ENCODE data around the gene C1QTNF6.
"Not testable (repeated sequence)": the region's sequence is repeated elsewhere in the genome, so short reads cannot be mapped to it uniquely, and the experiment has no call there.

C1QTNF6 gene

GRCh38 chr22:37176464-37177061 lies 11.5 kb downstream of the C1QTNF6 start:
- no peak for DNase-seq (ENCODE audit: low read depth)

GRCh38 chr22:37175414-37176281 lies 12.4 kb downstream of the C1QTNF6 start:
- no peak for DNase-seq (ENCODE audit: low read depth)

- DNase-seq (ENCODE audit: low read depth): no peak
Observed at GRCh38 chr22:37174964-37175363, 13.1 kb downstream of the C1QTNF6 start.

GRCh38 chr22:37173709-37174108 lies 14.3 kb downstream of the C1QTNF6 start:
- DNase-seq (ENCODE audit: low read depth): no peak

- DNase-seq (ENCODE audit: low read depth): no peak
Observed at GRCh38 chr22:37172266-37173245, 15.5 kb downstream of the C1QTNF6 start.

GRCh38 chr22:37171662-37172061 lies 16.4 kb downstream of the C1QTNF6 start:
- no peak for DNase-seq (ENCODE audit: low read depth)

- not testable (repeated sequence) for DNase-seq (ENCODE audit: low read depth)
Observed at GRCh38 chr22:37170689-37171405, 17.2 kb downstream of the C1QTNF6 start.

GRCh38 chr22:37169947-37170688 lies 17.9 kb downstream of the C1QTNF6 start:
- no peak for DNase-seq (ENCODE audit: low read depth)

GRCh38 chr22:37169406-37169805 lies 18.6 kb downstream of the C1QTNF6 start:
- no peak for DNase-seq (ENCODE audit: low read depth)

- DNase-seq (ENCODE audit: low read depth): no peak
Observed at GRCh38 chr22:37167981-37168647, 19.9 kb downstream of the C1QTNF6 start.

GRCh38 chr22:37167176-37167980 lies 20.7 kb downstream of the C1QTNF6 start:
- DNase-seq (ENCODE audit: low read depth): no peak

- DNase-seq (ENCODE audit: low read depth): peak; percentile 70
Observed at GRCh38 chr22:37166675-37167066, 21.4 kb downstream of the C1QTNF6 start.

GRCh38 chr22:37165940-37166674 lies 21.9 kb downstream of the C1QTNF6 start:
- DNase-seq (ENCODE audit: low read depth): no peak

GRCh38 chr22:37165066-37165465 lies 23.0 kb downstream of the C1QTNF6 start:
- DNase-seq (ENCODE audit: low read depth): no peak

- DNase-seq (ENCODE audit: low read depth): no peak
Observed at GRCh38 chr22:37164505-37164887, 23.6 kb downstream of the C1QTNF6 start.

GRCh38 chr22:37163575-37164504 lies 24.2 kb downstream of the C1QTNF6 start:
- DNase-seq (ENCODE audit: low read depth): peak; percentile 52

- DNase-seq (ENCODE audit: low read depth): no peak
Observed at GRCh38 chr22:37163096-37163489, 25.0 kb downstream of the C1QTNF6 start.

Measured in activated T-helper 9 cell treated with anti-CD3 and anti-CD28 coated beads, Interleukin-2, amount 50 U/mL, for 16 hours (primary cell).